H54 (cell line): Measurements from ENCODE around the gene COL23A1.

Experiments used
- DNase-seq: peaks from one replicate; pipeline ENCODE4 v3.0.0; 2011; ENCODE audit warnings: low spot score, mixed read lengths; ENCODE audit not compliant: insufficient read length
- FAIRE-seq: peaks from 3 replicates; lab custom pipeline; 2011; peaks lifted over from hg19 to GRCh38; lab: Jason Lieb, UNC
- POLR2A ChIP-seq: IDR thresholded peaks from 2 replicates; pipeline ENCODE4 v1.6.1; 2011; ENCODE audit warnings: low read depth, mild to moderate bottlenecking, low read length

The COL23A1 gene

DNA sequence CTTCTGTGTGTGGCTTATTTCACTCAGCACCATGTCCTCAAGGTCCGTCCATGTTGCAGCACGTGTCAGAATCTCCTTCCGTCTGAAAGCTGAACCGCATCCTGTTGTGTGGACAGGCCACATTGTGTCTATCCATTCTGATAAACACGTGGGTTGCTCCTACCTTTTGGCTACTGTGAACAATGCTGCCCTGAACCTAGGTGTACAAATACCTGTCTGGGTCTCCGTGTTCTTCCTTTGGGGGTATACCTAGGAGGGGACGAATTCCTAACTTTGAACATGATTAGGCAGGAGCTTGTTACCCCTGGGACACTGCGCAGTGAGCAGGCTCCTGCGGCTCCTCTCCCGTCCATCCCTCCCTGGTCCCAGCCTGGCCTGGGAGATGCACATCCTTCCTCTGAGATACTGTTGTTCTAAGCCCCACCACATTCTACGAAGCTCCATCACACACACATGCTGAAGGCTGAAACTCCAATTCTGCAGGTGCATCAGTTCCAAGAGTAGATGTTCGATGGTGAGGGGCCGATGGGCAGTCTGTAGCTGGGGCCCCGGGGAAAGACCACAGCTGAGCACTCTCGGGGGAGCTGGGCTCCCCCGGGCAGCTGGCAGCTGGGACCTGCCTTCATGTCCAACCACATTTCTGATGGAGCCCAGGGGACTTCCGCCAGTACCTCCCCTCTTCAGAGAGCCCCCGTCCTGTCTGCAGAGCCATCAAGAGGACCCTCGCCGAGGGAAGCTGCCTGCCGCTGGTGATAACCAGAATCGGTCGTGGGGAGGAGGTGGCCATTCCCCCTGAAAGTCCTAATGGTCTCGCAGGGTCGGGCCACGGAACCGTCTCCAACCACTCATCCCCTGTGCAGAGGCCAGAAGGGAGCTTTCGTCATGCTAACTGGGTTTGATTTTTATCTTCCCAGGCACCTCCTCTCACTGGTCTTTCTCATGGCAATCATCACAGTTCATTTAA is 120.9 kb downstream of the COL23A1 start:
- no peak for FAIRE-seq

GRCh38 chr5:178468196-178468685 is 122.0 kb downstream of the COL23A1 start:
- no peak for FAIRE-seq
- no peak for TF ChIP-seq POLR2A

More for the DNA sequence above, 120.9 kb downstream of the COL23A1 start:
- TF ChIP-seq POLR2A, result no peak
- no peak for DNase-seq

DNA sequence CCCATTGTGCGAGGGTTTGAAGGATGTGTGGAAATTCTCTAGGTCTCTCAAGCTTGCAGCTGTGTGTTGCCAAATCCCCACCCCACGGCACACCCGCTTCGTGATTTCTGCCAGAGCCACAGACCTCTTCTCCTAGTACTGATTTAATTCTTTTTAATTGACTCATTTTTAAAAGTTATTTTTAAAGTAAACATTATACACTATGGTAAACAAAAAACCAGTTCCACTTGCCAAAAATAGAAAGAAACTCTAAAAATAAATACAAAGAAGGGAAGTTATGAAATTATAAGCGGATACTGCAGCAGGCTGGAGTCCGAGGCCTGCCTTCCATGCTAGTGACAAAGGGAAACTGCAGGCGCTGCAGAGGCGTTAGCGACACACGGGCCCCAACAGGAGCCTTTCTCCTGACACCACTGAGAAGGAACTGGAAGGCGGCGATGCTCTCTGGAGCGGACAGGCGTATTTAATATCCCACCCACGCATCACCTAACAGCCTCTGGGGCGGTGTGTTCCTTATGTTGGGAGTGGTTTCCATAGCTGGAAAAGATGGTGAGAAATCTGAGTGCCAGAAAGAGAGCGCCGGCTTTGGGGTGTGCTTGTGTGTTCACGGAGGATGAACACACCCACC is 122.5 kb downstream of the COL23A1 start:
- FAIRE-seq (no peak), DNase-seq (no peak)
- TF ChIP-seq POLR2A, result no peak

More at GRCh38 chr5:178468196-178468685, 122.0 kb downstream of the COL23A1 start:
- no peak for DNase-seq

GRCh38 chr5:178467205-178467567 is 123.0 kb downstream of the COL23A1 start:
- FAIRE-seq, result no peak
- no peak for DNase-seq
- TF ChIP-seq POLR2A, result no peak

- no peak for FAIRE-seq
- no peak for DNase-seq
- TF ChIP-seq POLR2A, result no peak
Measured at GRCh38 chr5:178466342-178466741, 123.9 kb downstream of the COL23A1 start.

GRCh38 chr5:178465861-178466288 is 124.3 kb downstream of the COL23A1 start:
- TF ChIP-seq POLR2A, result no peak
- DNase-seq, result no peak
- FAIRE-seq, result no peak

DNA sequence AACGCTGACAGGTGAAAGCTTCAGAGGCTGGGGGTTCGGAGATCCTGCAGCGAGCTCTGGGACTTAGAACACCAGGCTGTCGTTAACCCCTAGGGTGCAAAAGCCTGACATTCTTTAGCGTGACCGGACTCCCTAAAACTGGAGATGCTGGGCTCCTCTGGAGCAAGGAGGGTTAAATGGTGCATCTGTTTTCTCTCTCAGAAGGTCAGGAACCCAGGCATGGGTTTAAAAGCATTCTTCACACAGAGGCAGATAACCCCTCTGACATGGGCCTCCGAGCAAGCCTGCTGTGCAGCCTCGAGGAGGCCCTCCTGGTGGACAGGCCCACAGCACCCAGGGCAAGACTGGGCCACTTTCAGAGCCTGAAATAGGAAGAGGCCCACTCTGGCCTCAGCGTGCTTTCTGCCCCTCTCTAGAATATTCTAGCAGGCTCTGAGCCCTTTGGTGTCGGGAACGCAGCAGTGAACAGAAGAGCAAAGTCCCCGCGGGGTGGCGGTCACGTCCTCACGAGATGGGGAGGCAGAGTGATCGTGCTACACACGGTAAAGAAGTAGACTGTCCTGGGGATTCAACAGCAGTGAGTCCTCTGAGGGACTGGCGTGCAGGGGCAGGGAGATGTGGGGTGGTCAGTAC is 124.8 kb downstream of the COL23A1 start:
- FAIRE-seq (no peak), DNase-seq (no peak)
- TF ChIP-seq POLR2A, result no peak

DNA sequence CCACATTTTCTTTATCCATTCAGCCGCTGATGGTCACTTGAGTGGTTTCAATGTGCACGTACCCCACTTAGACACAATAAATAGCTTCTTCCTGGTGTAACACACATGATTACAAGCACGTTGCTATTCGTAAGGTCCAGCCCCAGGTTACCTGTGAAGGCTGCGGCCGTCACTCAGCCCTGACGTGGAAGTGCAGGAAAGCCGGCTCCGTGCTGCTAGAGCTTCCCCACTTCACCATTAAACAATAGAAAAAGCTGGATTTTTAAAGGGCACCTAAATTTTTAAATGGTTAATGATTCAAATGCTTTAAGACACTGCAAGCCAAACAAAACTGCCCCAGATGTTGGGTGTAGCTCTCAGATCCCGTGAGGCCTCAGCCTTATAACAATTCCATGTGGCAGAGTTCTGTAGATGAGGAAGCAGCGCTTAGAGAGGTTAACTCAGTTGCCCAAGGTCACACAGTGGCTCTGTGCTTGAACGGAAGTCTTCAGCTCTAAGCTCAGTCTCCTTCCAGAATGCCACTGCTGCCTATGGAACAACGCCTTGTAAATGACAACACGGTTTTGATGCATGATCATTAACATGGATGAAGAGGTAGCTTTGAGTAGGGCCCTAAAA is 125.7 kb downstream of the COL23A1 start:
- FAIRE-seq, result no peak
- no peak for DNase-seq
- no peak for TF ChIP-seq POLR2A

- no peak for TF ChIP-seq POLR2A
- no peak for FAIRE-seq
- DNase-seq, result no peak
Measured at GRCh38 chr5:178463321-178464155, 126.7 kb downstream of the COL23A1 start.

DNA sequence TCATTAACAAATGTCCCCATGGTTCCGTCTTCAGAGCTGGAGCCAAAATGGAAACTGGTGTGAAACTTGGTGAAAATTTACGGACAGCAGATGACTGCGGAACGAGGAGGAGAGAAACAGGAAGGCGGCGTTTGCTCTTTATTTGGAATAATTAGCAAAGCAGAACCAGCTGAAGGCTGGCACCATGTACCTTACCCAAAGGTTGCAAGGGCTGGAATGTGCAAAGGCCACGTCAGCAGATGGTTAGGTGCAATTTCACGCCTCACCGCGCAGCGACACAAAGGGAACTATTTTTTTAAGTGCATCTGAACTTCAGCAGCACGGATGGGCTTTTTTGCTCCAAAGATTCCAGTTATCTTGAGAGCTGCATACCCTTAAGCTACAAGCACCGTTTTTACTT is 127.4 kb downstream of the COL23A1 start:
- TF ChIP-seq POLR2A, result no peak
- FAIRE-seq (no peak), DNase-seq (no peak)

DNA sequence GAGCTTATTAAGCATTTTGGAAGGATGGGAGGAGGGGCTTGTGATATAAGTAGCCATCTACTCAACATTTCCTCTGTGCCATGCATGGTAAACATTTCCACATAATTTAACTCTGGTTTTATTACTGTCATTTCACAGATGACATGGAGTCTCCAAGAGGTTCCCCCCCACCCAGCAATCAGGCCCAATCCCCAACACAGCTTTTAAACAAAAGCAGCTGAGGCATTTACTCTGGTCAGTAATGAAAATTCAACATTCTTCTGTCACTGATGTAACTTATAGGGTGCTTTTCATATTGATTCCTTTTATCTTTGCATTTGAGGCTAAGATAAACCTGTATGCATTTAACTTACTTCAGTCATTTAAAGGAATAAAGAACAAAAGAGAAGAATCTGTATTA is 128.1 kb downstream of the COL23A1 start:
- DNase-seq (no peak), FAIRE-seq (no peak)
- no peak for TF ChIP-seq POLR2A

DNA sequence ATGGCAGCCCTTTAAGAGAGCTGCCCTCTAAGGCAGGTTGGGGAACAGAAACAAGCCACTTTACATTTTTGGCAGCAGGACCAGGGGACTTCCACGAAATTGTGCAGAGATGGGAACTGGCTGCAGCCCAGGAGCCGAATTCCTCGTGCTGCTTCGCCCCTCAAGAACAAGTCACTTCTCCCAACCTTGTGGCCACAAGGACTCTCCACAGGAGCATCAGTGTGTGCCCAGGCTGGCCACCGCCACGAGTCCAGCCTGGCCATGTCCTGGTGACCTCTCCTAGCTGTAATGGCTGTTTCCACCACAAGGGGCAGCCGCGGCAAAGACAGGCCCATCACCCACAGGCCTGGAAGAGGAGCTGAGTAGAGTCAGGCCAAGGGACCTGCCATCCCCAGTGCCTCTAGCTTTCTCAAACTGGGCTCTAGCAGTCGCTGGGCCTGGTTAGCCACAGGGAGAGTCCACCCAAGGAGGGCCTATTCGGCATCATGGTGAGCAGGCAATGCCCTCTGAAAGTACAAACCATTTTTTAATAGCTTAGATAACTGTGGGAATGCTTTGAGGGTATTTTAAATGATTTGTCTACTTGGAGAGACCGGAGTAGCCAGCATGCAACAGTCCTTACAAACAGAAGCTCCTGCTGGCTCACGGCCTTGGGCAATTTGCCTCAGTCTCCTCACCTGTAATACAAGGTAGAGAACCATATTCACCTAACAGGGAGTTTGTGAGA is 129.0 kb downstream of the COL23A1 start:
- FAIRE-seq, result no peak

More for the DNA sequence above, 129.0 kb downstream of the COL23A1 start:
- TF ChIP-seq POLR2A, result no peak
- peak; percentile 73 for DNase-seq
